NB4 (cell line): ENCODE data around the gene ANKS1B.

Source experiments
- POLR2A ChIP-seq: IDR thresholded peaks from 2 replicates; pipeline ENCODE4 v1.6.1; 2011; ENCODE audit warnings: mild to moderate bottlenecking; ENCODE audit not compliant: insufficient read length; ENCODE audit errors: extremely low read depth
- TF ChIP-seq, protein P1 (sequence below): IDR thresholded peaks from one replicate; pipeline ENCODE4 v1.5.1; 2012; ENCODE audit warnings: low read depth, low read length
- TF ChIP-seq, protein P2 (sequence below): IDR thresholded peaks from 2 replicates; pipeline ENCODE4 v1.6.1; 2011; ENCODE audit warnings: low read depth, low read length

DNA sequence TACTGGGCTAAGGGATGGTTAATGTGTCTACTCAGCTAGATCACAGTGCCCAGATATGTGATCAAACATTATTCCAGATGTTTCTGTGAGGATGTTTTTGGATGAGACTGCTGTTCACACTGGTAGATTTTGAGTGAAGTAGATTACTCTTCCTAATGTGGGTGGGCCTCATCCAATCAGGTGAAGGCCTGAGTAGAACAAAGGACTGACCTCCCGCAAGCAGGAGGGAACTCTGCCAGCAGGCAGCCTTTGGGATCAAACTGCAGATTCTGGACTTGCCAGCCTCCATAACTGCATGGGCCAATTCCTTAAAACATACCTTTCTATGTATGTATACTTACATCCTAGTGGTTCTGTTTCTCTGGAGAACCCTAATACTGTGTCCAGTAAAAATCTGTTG lies 1120.4 kb downstream of the ANKS1B start:
- TF ChIP-seq, protein P1, sequence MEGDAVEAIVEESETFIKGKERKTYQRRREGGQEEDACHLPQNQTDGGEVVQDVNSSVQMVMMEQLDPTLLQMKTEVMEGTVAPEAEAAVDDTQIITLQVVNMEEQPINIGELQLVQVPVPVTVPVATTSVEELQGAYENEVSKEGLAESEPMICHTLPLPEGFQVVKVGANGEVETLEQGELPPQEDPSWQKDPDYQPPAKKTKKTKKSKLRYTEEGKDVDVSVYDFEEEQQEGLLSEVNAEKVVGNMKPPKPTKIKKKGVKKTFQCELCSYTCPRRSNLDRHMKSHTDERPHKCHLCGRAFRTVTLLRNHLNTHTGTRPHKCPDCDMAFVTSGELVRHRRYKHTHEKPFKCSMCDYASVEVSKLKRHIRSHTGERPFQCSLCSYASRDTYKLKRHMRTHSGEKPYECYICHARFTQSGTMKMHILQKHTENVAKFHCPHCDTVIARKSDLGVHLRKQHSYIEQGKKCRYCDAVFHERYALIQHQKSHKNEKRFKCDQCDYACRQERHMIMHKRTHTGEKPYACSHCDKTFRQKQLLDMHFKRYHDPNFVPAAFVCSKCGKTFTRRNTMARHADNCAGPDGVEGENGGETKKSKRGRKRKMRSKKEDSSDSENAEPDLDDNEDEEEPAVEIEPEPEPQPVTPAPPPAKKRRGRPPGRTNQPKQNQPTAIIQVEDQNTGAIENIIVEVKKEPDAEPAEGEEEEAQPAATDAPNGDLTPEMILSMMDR, result no peak
- no peak for TF ChIP-seq POLR2A
- TF ChIP-seq, protein P2, sequence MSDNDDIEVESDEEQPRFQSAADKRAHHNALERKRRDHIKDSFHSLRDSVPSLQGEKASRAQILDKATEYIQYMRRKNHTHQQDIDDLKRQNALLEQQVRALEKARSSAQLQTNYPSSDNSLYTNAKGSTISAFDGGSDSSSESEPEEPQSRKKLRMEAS, result no peak
